Ovary (tissue), 3 donors: ENCODE data around the gene SOCS2.

Experiments used
- CTCF ChIP-seq, 3 donors: fragments of 450-650 bp in 2 of 3; fragments of 200-600 bp in 1 of 3; IDR thresholded peaks; one replicate each; pipeline versions ENCODE4 v1.5.1 to v1.8.0; 2016 to 2022; ENCODE audit warnings: antibody characterized with exemption in 3 of 3, mild to moderate bottlenecking in 1 of 3
- EP300 ChIP-seq: sonication (generic); formaldehyde crosslinking; IDR thresholded peaks from one replicate; pipeline ENCODE4 v1.6.1; 2017; ENCODE audit warnings: antibody characterized with exemption
- POLR2A ChIP-seq: fragments of 450-650 bp; IDR thresholded peaks from one replicate; pipeline ENCODE4 v1.6.1; 2017; ENCODE audit warnings: antibody characterized with exemption, mild to moderate bottlenecking, moderate library complexity
- donor health status: DM: no; HTN: no; CAD: no.

GRCh38 chr12:93589081-93589480 is 16.6 kb downstream of the SOCS2 start:
- TF ChIP-seq CTCF (IDR thresholded peaks at IDR 0.05) (no peak), POLR2A (no peak), EP300 (no peak)
